GM12872 (cell line): ENCODE measurements around the gene CLMP.

Source experiments
- TF ChIP-seq, protein P1 (sequence below): IDR thresholded peaks from 3 replicates; pipeline ENCODE4 v1.5.1; 2011; ENCODE audit warnings: low read depth, mild to moderate bottlenecking, low read length, moderate library complexity; ENCODE audit not compliant: insufficient read depth

CLMP gene

DNA sequence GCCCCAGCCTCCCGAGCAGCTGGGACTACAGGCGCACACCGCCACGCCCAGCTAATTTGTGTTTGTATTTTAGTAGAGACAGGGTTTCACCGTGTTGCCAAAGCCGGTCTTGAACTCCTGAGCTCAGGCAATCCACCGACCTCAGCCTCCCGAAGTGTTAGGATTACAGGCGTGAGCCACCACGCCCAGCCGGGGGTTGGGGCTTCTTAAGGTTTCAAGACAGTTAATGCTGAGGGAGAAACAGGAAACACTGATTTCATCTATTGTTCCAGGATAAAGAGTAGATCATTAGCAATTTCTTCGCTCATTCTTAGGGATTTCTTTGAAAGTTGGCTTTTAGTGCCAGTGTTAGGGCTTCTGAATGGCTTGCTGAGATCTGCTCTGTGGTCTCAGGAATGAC lies 21.2 kb upstream of the CLMP start:
- TF ChIP-seq, protein P1, sequence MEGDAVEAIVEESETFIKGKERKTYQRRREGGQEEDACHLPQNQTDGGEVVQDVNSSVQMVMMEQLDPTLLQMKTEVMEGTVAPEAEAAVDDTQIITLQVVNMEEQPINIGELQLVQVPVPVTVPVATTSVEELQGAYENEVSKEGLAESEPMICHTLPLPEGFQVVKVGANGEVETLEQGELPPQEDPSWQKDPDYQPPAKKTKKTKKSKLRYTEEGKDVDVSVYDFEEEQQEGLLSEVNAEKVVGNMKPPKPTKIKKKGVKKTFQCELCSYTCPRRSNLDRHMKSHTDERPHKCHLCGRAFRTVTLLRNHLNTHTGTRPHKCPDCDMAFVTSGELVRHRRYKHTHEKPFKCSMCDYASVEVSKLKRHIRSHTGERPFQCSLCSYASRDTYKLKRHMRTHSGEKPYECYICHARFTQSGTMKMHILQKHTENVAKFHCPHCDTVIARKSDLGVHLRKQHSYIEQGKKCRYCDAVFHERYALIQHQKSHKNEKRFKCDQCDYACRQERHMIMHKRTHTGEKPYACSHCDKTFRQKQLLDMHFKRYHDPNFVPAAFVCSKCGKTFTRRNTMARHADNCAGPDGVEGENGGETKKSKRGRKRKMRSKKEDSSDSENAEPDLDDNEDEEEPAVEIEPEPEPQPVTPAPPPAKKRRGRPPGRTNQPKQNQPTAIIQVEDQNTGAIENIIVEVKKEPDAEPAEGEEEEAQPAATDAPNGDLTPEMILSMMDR, result no peak

DNA sequence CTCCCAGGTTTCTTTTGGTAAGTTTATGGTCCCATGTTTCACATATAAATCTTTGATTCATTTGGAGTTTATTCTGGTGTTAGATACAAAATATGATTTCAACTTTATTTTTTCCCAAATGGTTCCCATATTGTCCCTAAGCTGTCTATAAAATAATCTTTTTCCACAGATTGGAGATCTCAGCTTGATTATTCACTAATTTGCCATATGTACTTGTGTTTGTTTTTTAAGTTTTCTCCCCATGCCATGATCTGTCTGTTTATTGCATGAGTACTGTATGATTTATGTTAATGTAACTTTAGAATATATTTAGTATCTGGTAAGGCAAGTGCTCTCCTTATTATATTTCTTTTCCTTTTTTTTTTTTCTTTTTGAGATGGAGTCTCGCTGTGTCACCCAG lies 19.9 kb upstream of the CLMP start:
- TF ChIP-seq, protein P1, result no peak

DNA sequence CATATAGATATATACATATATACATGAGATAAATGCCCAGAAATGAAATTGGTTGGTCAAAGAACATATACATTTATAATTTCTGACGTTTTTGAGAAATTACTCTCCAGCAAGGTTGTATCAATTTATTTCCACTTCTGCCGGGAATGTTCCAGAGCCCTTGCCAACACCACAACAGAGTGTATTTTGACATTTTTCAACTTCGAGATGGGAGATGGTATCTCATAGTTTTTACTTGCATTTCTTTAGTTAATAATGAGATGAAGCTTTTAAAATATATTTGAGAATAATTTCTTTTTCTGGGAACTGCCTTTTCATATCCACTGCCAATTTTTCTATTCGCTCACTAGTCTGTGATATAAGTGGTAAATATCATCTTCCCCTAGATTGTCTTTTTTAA lies 19.3 kb upstream of the CLMP start:
- TF ChIP-seq, protein P1, result no peak

DNA sequence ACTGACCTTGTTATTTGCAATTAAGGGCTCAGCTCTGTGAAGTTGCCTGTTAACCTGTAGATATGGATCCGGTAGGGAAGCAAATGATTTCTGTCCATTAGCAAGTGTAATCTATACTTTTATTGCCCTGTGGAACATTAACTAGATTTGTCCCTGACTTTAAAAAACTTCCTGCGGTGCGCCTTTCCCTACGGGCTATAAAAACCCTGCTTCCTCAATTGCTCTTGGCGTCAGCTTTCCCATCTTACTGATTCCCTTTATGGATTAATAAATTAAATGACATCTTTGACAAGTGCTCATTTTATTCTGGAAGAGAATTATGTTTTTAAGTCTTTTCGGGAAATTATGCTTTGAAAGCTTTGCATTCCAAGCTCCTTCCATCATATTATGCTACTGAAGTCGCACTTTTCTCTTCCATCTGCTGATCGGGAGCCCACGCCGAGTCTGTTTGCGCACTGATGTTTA lies 18.3 kb upstream of the CLMP start:
- TF ChIP-seq, protein P1, result no peak

DNA sequence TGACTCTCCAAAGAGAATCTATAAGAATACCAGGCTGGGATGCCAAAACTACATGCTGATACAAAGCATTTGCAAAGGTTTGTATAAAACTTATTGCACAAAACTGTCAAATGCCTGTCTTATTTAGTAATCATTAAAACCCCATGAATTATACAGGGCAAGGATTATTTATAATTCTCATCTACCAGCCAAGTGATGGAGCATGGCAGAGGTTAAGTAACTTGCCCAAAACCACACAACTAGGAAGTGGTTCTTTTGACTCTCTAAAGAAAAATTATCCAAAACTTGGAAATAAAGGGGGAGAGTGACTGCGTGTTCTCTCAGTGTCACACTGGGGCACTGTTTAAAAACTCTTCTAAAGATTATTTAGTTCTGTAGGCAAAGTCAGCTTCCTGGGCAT lies 17.4 kb upstream of the CLMP start:
- TF ChIP-seq, protein P1, result no peak

DNA sequence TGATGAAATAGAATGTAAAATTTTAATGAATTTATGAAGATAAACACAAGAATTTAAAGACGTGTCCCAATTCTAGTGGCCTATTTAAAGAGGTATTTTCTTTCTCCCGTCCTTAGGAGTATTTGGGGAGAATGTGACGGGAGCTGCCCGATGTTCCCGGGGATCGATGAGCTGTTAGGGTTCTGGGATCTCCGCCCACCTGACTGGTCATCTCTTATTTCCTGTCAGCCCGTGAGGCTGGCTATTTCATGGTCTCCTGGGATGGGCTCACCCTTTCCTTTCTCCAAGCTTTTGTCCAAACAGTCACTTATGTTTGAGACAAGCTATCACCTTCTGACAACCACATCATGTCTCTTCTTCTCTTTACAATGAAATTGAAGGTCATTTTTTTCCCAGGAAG lies 16.9 kb upstream of the CLMP start:
- TF ChIP-seq, protein P1, result no peak

DNA sequence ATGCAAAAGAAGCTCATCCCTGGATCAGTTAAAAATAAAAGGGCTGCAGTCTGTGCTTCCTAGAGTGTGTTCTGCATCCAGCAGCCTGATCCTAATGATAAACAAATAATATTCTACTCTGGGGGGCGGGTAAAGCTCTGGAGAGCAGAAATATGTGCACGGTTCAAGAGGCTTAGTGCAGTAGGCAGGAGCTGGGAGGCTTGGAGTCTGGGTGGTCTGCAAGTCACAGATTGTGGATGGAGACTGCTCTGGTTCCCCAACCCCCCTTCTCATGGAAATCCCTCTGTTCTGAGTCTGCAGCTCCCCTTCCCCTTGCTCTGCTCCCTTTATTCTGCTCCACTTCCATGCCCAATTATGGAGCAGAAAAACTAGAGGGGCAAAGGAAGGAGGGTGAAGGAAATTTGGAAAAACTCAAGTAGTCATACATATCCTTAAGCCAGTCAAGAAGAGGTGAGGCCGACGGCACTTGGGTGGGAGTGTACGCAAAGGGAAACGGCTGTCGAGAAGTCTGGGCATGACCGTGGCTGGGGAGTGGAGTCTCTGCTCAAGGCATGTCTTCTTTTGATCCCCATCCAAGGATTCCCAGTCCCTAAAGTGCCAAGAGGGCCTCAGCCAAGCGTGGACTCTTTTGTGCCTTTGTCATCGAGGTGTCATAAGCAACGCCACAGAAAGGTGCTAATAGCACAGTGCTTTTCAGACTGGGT lies 16.3 kb upstream of the CLMP start:
- TF ChIP-seq, protein P1, result no peak
